ENCODE measurements around the gene C14orf180.

DNA sequence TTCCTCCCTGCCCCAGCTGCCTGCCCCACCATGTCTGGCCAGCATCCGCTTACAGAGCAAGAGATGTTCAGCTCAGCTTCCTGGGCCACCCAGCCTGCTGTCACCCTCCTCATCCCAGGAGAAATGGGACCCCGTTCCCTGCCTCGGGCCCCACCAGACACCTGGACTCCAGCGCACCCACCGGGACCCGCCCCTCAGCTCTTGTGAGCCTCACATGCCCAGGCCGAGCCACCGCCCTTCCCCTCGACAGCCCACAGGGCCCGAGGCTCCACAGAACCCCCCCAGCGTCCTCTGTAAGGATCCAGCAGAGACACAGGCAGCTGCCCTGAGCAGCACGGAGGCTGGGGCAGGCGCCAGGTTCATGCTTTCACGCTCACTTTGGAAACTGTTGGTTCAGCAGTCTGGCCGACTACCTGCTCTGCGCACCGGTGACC, 18.4 kb upstream of the C14orf180 start:
- TF ChIP-seq, protein P1, sequence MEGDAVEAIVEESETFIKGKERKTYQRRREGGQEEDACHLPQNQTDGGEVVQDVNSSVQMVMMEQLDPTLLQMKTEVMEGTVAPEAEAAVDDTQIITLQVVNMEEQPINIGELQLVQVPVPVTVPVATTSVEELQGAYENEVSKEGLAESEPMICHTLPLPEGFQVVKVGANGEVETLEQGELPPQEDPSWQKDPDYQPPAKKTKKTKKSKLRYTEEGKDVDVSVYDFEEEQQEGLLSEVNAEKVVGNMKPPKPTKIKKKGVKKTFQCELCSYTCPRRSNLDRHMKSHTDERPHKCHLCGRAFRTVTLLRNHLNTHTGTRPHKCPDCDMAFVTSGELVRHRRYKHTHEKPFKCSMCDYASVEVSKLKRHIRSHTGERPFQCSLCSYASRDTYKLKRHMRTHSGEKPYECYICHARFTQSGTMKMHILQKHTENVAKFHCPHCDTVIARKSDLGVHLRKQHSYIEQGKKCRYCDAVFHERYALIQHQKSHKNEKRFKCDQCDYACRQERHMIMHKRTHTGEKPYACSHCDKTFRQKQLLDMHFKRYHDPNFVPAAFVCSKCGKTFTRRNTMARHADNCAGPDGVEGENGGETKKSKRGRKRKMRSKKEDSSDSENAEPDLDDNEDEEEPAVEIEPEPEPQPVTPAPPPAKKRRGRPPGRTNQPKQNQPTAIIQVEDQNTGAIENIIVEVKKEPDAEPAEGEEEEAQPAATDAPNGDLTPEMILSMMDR (IDR thresholded peaks at IDR 0.05) = no peak
- no peak for TF ChIP-seq POLR2A (IDR thresholded peaks at IDR 0.05)
